Fibroblast of lung (primary cell): ENCODE results near the gene CEP170. TPM values are rescaled to one million over a fixed set of nuclear protein-coding genes. Genes with fewer than 3 reads are reported as not detected.
"Not testable (repeated sequence)": the region's sequence is repeated elsewhere in the genome, so short reads cannot be mapped to it uniquely, and the experiment has no call there.

Source experiments
- DNase-seq, 2 donors: peaks; one replicate each; pipeline versions ENCODE4 v3.0.0 to v3.0.0-alpha.2; 2010; ENCODE audit warnings: low read depth in 2 of 2
- H2AFZ ChIP-seq: 2 replicates; pipeline ENCODE4 v1.5.1; 2012; ENCODE audit warnings: low read length, control low read depth, inconsistent platforms
- H3K27ac ChIP-seq: 2 replicates; pipeline ENCODE4 v1.5.1; 2011; ENCODE audit warnings: low read length, control low read depth; ENCODE audit not compliant: insufficient read depth
- H3K27me3 ChIP-seq: 2 replicates; pipeline ENCODE4 v1.5.1; 2011; ENCODE audit warnings: mild to moderate bottlenecking, low read length; ENCODE audit not compliant: control insufficient read depth, insufficient read depth
- H3K36me3 ChIP-seq: 2 replicates; pipeline ENCODE4 v1.5.1; 2011; ENCODE audit warnings: low read length; ENCODE audit not compliant: control insufficient read depth, insufficient read depth
- H3K4me1 ChIP-seq: 2 replicates; pipeline ENCODE4 v1.5.1; 2011; ENCODE audit warnings: low read length; ENCODE audit not compliant: control insufficient read depth, insufficient read depth; ENCODE audit errors: extremely low read depth
- H3K4me2 ChIP-seq: 2 replicates; pipeline ENCODE4 v1.5.1; 2011; ENCODE audit warnings: low read length, control low read depth; ENCODE audit not compliant: insufficient read depth; ENCODE audit errors: extremely low read depth
- H3K4me3 ChIP-seq, 4 experiments: fragments of 200-600 bp in 1 of 4; sonication (generic) in 1 of 4; replicated peaks in 1 of 4; 2 replicates each; pipeline ENCODE4 v1.5.1; 2011 to 2016; ENCODE audit warnings: low read length in 4 of 4, low read depth in 3 of 4, mild to moderate bottlenecking in 3 of 4, control low read depth in 2 of 4, inconsistent platforms in 1 of 4, mixed read lengths in 1 of 4; ENCODE audit not compliant: insufficient read depth in 1 of 4; ENCODE audit errors: control extremely low read depth in 1 of 4
- H3K79me2 ChIP-seq: 2 replicates; pipeline ENCODE4 v1.5.1; 2012; ENCODE audit warnings: mild to moderate bottlenecking, low read length, inconsistent platforms; ENCODE audit not compliant: control insufficient read depth, insufficient read depth
- H3K9ac ChIP-seq: 2 replicates; pipeline ENCODE4 v1.5.1; 2011; ENCODE audit warnings: mild to moderate bottlenecking, low read length, control low read depth; ENCODE audit not compliant: insufficient read depth
- H3K9me3 ChIP-seq: 2 replicates; pipeline ENCODE4 v1.5.1; 2012; ENCODE audit warnings: low read depth, low read length; ENCODE audit not compliant: control insufficient read depth, insufficient read depth
- H4K20me1 ChIP-seq: 2 replicates; pipeline ENCODE4 v1.5.1; 2011; ENCODE audit warnings: low read length; ENCODE audit not compliant: control insufficient read depth, insufficient read depth; ENCODE audit errors: extremely low read depth
- polyA plus RNA-seq, 2 donors: library from polyadenylated mRNA; depleted of rRNA in 1 of 2; stranded (reverse) in 1 of 2; unstranded in 1 of 2; fragments of >200 nt; gene quantifications; 2 replicates each; pipeline ENCODE4 v1.2.1, GENCODE V29; 2011 to 2012; ENCODE audit warnings: missing spikeins in 1 of 2
- total RNA-seq: library from RNA; depleted of rRNA; stranded (reverse); fragments of >200 nt; gene quantifications from 2 replicates; pipeline ENCODE4 v1.2.1, GENCODE V29; 2014

The CEP170 gene
- total and polyA plus RNA-seq, 2 donors (not counting 1 experiment from before 2014, with no cell fraction given): 86.0 to 92.0 TPM

- not testable (repeated sequence) for H3K79me2 ChIP-seq, DNase-seq, H3K27ac ChIP-seq, H3K27me3 ChIP-seq, H4K20me1 ChIP-seq, H3K4me3 ChIP-seq, H3K9me3 ChIP-seq, H3K36me3 ChIP-seq, H2AFZ ChIP-seq, H3K4me1 ChIP-seq, H3K4me2 ChIP-seq, H3K9ac ChIP-seq
Observed at GRCh38 chr1:243204336-243204735, 50.7 kb downstream of the CEP170 start.

DNA sequence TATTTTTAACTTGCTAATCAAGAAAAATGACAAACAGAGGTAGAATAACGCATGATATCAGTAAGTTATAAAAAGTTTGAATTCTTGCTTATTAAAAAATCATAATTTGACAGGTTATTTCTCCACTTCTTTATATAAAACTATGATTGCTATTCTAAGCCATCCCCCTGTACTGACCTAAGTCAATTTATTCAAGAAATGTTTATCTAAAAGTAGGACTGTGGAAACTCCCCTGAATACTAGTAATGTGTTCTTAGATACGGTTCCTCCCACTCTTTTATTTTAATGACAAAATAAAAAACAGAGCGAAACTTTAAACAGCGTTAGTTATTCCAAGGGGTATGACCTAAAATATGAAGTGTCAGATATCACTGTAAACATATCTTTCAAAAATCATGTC, 51.9 kb downstream of the CEP170 start:
- not testable (repeated sequence) for H2AFZ ChIP-seq, DNase-seq, H3K4me2 ChIP-seq, H3K9me3 ChIP-seq, H4K20me1 ChIP-seq, H3K79me2 ChIP-seq, H3K4me1 ChIP-seq, H3K4me3 ChIP-seq, H3K9ac ChIP-seq, H3K36me3 ChIP-seq, H3K27ac ChIP-seq, H3K27me3 ChIP-seq

- not testable (repeated sequence) for H3K36me3 ChIP-seq, H3K9me3 ChIP-seq, DNase-seq, H3K4me1 ChIP-seq, H3K4me2 ChIP-seq, H4K20me1 ChIP-seq, H3K9ac ChIP-seq, H3K27me3 ChIP-seq, H3K27ac ChIP-seq, H3K4me3 ChIP-seq, H2AFZ ChIP-seq, H3K79me2 ChIP-seq
Observed at GRCh38 chr1:243201316-243201715, 53.8 kb downstream of the CEP170 start.

GRCh38 chr1:243197524-243197923, 57.6 kb downstream of the CEP170 start:
- not testable (repeated sequence) for H3K4me2 ChIP-seq, H2AFZ ChIP-seq, H3K9ac ChIP-seq, H3K79me2 ChIP-seq, H3K27me3 ChIP-seq, H3K4me3 ChIP-seq, H3K27ac ChIP-seq, H3K36me3 ChIP-seq, H3K4me1 ChIP-seq, H3K9me3 ChIP-seq, DNase-seq, H4K20me1 ChIP-seq

DNA sequence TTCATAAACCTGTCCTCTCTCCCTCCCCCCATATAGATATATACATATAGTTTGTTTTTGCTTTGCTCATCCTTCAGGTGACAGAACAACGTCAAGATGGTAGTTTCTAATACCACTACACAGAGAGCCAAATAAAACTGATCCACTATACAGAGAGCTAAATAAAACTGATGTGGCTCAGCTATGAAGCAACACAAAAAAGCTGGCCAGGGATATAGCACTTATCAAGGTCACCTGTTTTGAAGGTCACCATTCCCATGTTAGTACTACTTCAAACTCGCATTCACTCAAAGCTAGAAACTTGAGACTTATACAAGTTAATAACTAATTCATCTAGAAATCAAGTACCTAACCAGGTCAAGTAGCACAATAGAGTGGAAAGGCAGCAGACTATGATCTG, 61.8 kb downstream of the CEP170 start:
- not testable (repeated sequence) for H2AFZ ChIP-seq, H3K9me3 ChIP-seq, H3K27ac ChIP-seq, H3K36me3 ChIP-seq, DNase-seq, H3K27me3 ChIP-seq, H3K4me2 ChIP-seq, H3K4me1 ChIP-seq, H3K4me3 ChIP-seq, H3K79me2 ChIP-seq, H3K9ac ChIP-seq, H4K20me1 ChIP-seq

DNA sequence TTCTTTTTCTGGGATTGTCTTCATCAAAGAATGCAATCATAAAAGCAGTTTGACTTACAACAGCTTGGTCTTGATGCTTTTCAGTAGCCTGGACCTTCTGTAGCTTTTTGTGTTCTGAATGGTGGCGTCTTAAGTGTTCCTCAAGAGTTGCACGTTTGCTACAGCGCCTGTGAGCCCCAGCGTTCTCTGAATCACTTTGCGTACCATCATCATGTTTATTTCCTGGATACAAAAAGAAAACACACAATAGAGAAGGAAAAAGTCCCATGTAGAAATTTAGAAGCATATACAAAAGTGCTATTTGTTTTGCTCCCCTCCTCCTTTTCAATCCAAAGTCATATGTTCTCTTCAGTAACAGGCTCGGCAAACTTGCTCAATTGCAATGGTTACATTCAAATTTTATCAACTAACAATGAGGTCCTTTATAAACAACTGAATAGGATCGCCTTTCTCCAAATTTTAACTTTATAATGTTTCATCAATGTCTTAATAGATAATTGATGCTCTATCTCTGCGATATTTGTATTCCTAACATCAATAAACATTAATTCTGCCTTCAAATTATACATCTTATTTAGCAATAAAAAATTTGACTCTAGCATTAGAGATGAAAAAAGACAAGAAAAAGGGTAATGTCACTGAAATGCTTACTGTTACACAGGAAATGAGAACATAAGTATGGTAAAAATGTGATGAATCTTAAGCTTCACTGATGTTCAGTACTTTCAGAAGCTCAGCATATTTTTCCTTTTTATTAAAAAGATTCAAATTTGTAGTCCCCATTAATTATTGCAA, 68.7 kb downstream of the CEP170 start:
- not testable (repeated sequence) for H3K27me3 ChIP-seq, H4K20me1 ChIP-seq, H2AFZ ChIP-seq, H3K4me2 ChIP-seq, H3K4me3 ChIP-seq, H3K4me1 ChIP-seq, H3K9me3 ChIP-seq, H3K79me2 ChIP-seq, H3K27ac ChIP-seq, DNase-seq, H3K9ac ChIP-seq, H3K36me3 ChIP-seq

DNA sequence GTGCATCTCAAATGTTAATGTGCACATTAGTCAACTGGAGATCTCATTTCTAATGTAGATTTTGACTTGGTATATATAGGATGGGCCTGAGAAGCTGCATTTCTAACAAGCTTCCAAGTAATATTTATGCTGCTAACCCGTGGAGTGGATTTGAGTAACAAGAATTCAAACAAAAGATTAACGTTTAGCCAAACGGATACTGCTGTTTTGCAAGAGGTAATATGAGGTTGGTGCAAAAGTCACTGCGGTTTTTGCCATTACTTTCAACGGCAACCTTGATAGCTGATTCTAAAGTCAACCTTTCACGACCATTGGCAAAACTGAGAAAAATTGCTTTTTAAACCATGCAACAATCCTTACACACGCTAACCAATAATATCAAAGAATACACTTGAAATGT, 70.3 kb downstream of the CEP170 start:
- not testable (repeated sequence) for H3K9ac ChIP-seq, H3K4me3 ChIP-seq, H2AFZ ChIP-seq, H3K9me3 ChIP-seq, H3K4me1 ChIP-seq, H3K36me3 ChIP-seq, H3K79me2 ChIP-seq, H3K27ac ChIP-seq, H3K27me3 ChIP-seq, H4K20me1 ChIP-seq, DNase-seq, H3K4me2 ChIP-seq
